ENCODE data around the gene SCP2D1. TPM values are rescaled to one million over a fixed set of nuclear protein-coding genes. Genes with fewer than 3 reads are reported as not detected.

SCP2D1 gene
- polyA plus RNA-seq, 1 donor from 2014 or later: not detected

GRCh38 chr20:18790787-18791186, 22.8 kb upstream of the SCP2D1 start:
- H4K20me1 ChIP-seq (ENCODE audit: insufficient read depth): no peaks in the 10 kb centered on the region
- H3K9me3 ChIP-seq (ENCODE audit: low read length): no peaks in the 10 kb centered on the region
- no peak overlapping the region for H2AFZ ChIP-seq (ENCODE audit: low read depth, low read length)
- H3K4me3 ChIP-seq (ENCODE audit: low read length): no peak overlapping the region
- H3K79me2 ChIP-seq (replicated peaks; ENCODE audit: insufficient read depth, low read length): no peaks in the 10 kb centered on the region
- no peaks in the 10 kb centered on the region for H3K27me3 ChIP-seq (ENCODE audit: insufficient read depth, low read depth, low read length)
- TF ChIP-seq MXI1 (conservative IDR thresholded peaks at IDR 0.05; ENCODE audit: poor library complexity, severe bottlenecking): no peak
- TF ChIP-seq SMC3 (conservative IDR thresholded peaks at IDR 0.05; ENCODE audit: poor library complexity): no peak
- no peak for TF ChIP-seq EP300 (conservative IDR thresholded peaks at IDR 0.05; ENCODE audit: poor library complexity, severe bottlenecking)
- no peak for TF ChIP-seq EZH2 (IDR thresholded peaks at IDR 0.05; ENCODE audit: borderline replicate concordance, insufficient read depth, low read length, poor library complexity, severe bottlenecking)
- no peak overlapping the region for H3K9ac ChIP-seq (ENCODE audit: low read length)
- H3K36me3 ChIP-seq (ENCODE audit: insufficient read depth, low read length): no peaks in the 10 kb centered on the region
- H3K27ac ChIP-seq (ENCODE audit: low read length): no peak overlapping the region
- no peaks in the 10 kb centered on the region for H3K9me2 ChIP-seq (ENCODE audit: insufficient read depth, low read length)
- peaks cover 5% of the 10 kb centered on the region for H3F3A ChIP-seq (ENCODE audit: insufficient read depth, low read length, poor library complexity, severe bottlenecking)
- no peak overlapping the region for H3K4me2 ChIP-seq (ENCODE audit: low read length)

DNA sequence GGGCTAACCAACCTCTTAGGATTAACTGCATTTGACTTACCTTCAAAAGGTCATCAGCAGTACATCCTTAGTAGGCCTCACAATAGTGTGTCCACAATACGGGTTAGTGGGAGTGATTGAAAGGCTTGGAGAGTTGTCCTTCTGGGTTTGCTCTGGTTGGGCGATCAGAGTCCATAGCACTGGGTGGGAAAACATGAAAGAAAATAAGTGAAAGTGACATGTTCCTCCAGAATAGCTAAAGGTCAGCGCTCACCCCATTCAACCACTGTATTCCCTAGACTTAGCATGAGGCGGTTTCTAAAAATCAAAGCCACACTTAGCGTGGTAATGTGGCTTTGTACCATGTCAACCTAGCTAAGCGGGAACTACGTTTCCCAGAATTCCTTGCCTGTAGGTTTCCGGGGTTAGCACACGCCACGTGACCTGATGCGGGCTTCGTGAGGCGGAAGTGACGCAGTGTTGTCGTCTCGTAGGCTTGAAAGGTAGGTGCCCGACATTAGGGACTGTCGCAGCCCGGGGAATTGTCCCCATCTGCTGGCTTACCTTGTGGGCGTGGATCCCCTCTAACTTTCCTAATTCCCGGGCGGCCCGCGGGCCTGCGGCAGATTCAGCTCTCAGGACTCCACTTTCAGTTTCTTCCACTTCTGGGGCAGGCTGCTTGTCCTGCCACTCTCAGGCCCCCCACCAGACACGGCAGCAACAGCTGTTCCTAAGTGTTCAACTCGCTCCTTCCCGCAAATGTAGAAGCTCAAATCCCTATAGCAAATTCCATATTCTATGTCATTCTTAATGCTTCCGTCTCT, 19.8 kb upstream of the SCP2D1 start:
- Histone ChIP-seq H3K27me3 (ENCODE audit: insufficient read depth, low read depth, low read length) (no peaks in the 10 kb centered on the region), H3K27ac (ENCODE audit: low read length) (peak overlapping the region; percentile 75)

More for the DNA sequence above, 19.8 kb upstream of the SCP2D1 start:
- Histone ChIP-seq H3K79me2 (replicated peaks; ENCODE audit: insufficient read depth, low read length) (no peaks in the 10 kb centered on the region), H3K4me2 (ENCODE audit: low read length) (peak overlapping the region; percentile 87), H3K9ac (ENCODE audit: low read length) (peak overlapping the region; percentile 80), H3K9me2 (ENCODE audit: insufficient read depth, low read length) (no peaks in the 10 kb centered on the region), H4K20me1 (ENCODE audit: insufficient read depth) (no peaks in the 10 kb centered on the region), H3F3A (ENCODE audit: insufficient read depth, low read length, poor library complexity, severe bottlenecking) (peaks cover 5% of the 10 kb centered on the region), H3K9me3 (ENCODE audit: low read length) (peaks cover 4% of the 10 kb centered on the region), H3K36me3 (ENCODE audit: insufficient read depth, low read length) (no peaks in the 10 kb centered on the region), H2AFZ (ENCODE audit: low read depth, low read length) (peak overlapping the region; percentile 88), H3K4me3 (ENCODE audit: low read length) (peak overlapping the region; percentile 72)
- TF ChIP-seq POLR2AphosphoS5 (IDR thresholded peaks at IDR 0.05) (peak; percentile 97), EP300 (conservative IDR thresholded peaks at IDR 0.05; ENCODE audit: poor library complexity, severe bottlenecking) (peak; percentile 68), TAF1 (IDR thresholded peaks at IDR 0.05; ENCODE audit: low read depth) (peak; percentile 77), RAD21 (conservative IDR thresholded peaks at IDR 0.05) (peak; percentile 69), SMC3 (conservative IDR thresholded peaks at IDR 0.05; ENCODE audit: poor library complexity) (peak; percentile 74), MXI1 (conservative IDR thresholded peaks at IDR 0.05; ENCODE audit: poor library complexity, severe bottlenecking) (peak; percentile 67), REST (IDR thresholded peaks at IDR 0.05; ENCODE audit: borderline replicate concordance) (peak; percentile 66), EZH2 (IDR thresholded peaks at IDR 0.05; ENCODE audit: borderline replicate concordance, insufficient read depth, low read length, poor library complexity, severe bottlenecking) (no peak), CTCF (IDR thresholded peaks at IDR 0.05; ENCODE audit: poor library complexity, severe bottlenecking) (peak; percentile 59)

Data from neural cell (in vitro differentiated cells).